HEK293 (cell line): ENCODE measurements around the gene STK16.
"Not testable (repeated sequence)": the region's sequence is repeated elsewhere in the genome, so short reads cannot be mapped to it uniquely, and the experiment has no call there.

Experiments
- CTCF ChIA-PET: fragments of 350-600 bp; formaldehyde crosslinking; extraction: SDS; loops from one replicate; lab custom pipeline; 2021; ENCODE audit warnings: antibody characterized with exemption; lab: Yijun Ruan, JAX
- POLR2A ChIA-PET: fragments of 300-600 bp; formaldehyde crosslinking; extraction: SDS; loops from one replicate; lab custom pipeline; 2020; ENCODE audit warnings: antibody characterized with exemption, inconsistent platforms; lab: Yijun Ruan, JAX
- H3K27ac ChIP-seq: fragments of 200-500 bp; sonication (Bioruptor generic); 2 replicates; pipeline ENCODE4 v1.5.1; 2014; ENCODE audit warnings: low read depth, low read length, control low read depth, inconsistent platforms; ENCODE audit errors: extremely low read depth
- H3K36me3 ChIP-seq, 2 experiments: fragments of 200-500 bp in 1 of 2; sonication (Bioruptor generic) in 1 of 2; 1 replicate in 1 of 2; 2 replicates in 1 of 2; pipeline ENCODE4 v1.5.1; 2014 to 2017; ENCODE audit warnings: inconsistent platforms in 2 of 2, low read length in 2 of 2; ENCODE audit not compliant: control insufficient read depth in 2 of 2, insufficient read depth in 1 of 2
- H3K4me1 ChIP-seq: fragments of 200-500 bp; sonication (Bioruptor generic); 2 replicates; pipeline ENCODE4 v1.5.1; 2014; ENCODE audit warnings: mild to moderate bottlenecking, low read length, inconsistent platforms; ENCODE audit not compliant: control insufficient read depth, insufficient read depth
- H3K4me3 ChIP-seq: 2 replicates; pipeline ENCODE4 v1.5.1; 2011; ENCODE audit warnings: low read depth, mild to moderate bottlenecking, control low read depth, low read length, moderate library complexity
- H3K9me3 ChIP-seq: fragments of 200-500 bp; sonication (Bioruptor generic); 2 replicates; pipeline ENCODE4 v1.5.1; 2014; ENCODE audit warnings: low read depth, low read length, inconsistent platforms; ENCODE audit not compliant: control insufficient read depth, insufficient read depth
- BCL11B ChIP-seq: fragments of 450-650 bp; formaldehyde crosslinking; IDR thresholded peaks from 2 replicates; pipeline ENCODE4 v1.5.1; 2016; ENCODE audit warnings: low read depth, missing biosample characterization, missing genetic modification characterization
- FEZF1 ChIP-seq: fragments of 450-650 bp; formaldehyde crosslinking; IDR thresholded peaks from 2 replicates; pipeline ENCODE4 v1.5.1; 2016; ENCODE audit warnings: missing biosample characterization, missing genetic modification characterization
- OSR2 ChIP-seq: fragments of 450-650 bp; formaldehyde crosslinking; IDR thresholded peaks from 2 replicates; pipeline ENCODE4 v1.5.1; 2016; ENCODE audit warnings: missing biosample characterization, missing genetic modification characterization
- ZBTB17 ChIP-seq: fragments of 450-650 bp; formaldehyde crosslinking; IDR thresholded peaks from 2 replicates; pipeline ENCODE4 v1.5.1; 2016; ENCODE audit warnings: missing biosample characterization, missing genetic modification characterization
- ZBTB8A ChIP-seq: fragments of 450-650 bp; formaldehyde crosslinking; IDR thresholded peaks from 2 replicates; pipeline ENCODE4 v1.5.1; 2016; ENCODE audit warnings: missing biosample characterization, missing genetic modification characterization
- ZIC2 ChIP-seq: fragments of 450-650 bp; formaldehyde crosslinking; IDR thresholded peaks from 2 replicates; pipeline ENCODE4 v1.5.1; 2016; ENCODE audit warnings: missing biosample characterization, missing genetic modification characterization
- ZNF423 ChIP-seq: fragments of 450-650 bp; formaldehyde crosslinking; IDR thresholded peaks from 2 replicates; pipeline ENCODE4 v1.5.1; 2016; ENCODE audit warnings: missing biosample characterization, missing genetic modification characterization
- ZNF501 ChIP-seq: fragments of 450-650 bp; formaldehyde crosslinking; IDR thresholded peaks from 2 replicates; pipeline ENCODE4 v1.5.1; 2016; ENCODE audit warnings: missing biosample characterization, missing genetic modification characterization
- ZNF561 ChIP-seq: fragments of 450-650 bp; IDR thresholded peaks from 2 replicates; pipeline ENCODE4 v1.5.1; 2018; ENCODE audit warnings: missing biosample characterization, missing genetic modification characterization, borderline replicate concordance
- ZNF596 ChIP-seq: fragments of 450-650 bp; IDR thresholded peaks from 2 replicates; pipeline ENCODE4 v1.5.0; 2018; ENCODE audit warnings: missing biosample characterization, mild to moderate bottlenecking, missing genetic modification characterization, moderate library complexity
- ZNF629 ChIP-seq: fragments of 450-650 bp; formaldehyde crosslinking; IDR thresholded peaks from 2 replicates; pipeline ENCODE4 v1.5.1; 2017; ENCODE audit warnings: missing biosample characterization, missing genetic modification characterization
- ZNF843 ChIP-seq: fragments of 450-650 bp; formaldehyde crosslinking; IDR thresholded peaks from 2 replicates; pipeline ENCODE4 v1.5.1; 2016; ENCODE audit warnings: missing biosample characterization, missing genetic modification characterization
- ZSCAN30 ChIP-seq: fragments of 450-650 bp; IDR thresholded peaks from 2 replicates; pipeline ENCODE4 v1.5.1; 2018; ENCODE audit warnings: missing biosample characterization, mild to moderate bottlenecking, missing genetic modification characterization, moderate library complexity
- TF ChIP-seq, protein P1 (sequence below): fragments of 450-650 bp; formaldehyde crosslinking; optimal IDR thresholded peaks from 2 replicates; pipeline ENCODE3; 2016; ENCODE audit warnings: missing biosample characterization, mild to moderate bottlenecking, missing genetic modification characterization
- TF ChIP-seq, protein P2 (sequence below): fragments of 450-650 bp; formaldehyde crosslinking; IDR thresholded peaks from 2 replicates; pipeline ENCODE4 v1.5.1; 2016; ENCODE audit warnings: missing biosample characterization, missing genetic modification characterization, borderline replicate concordance
- TF ChIP-seq, protein P3 (sequence below): fragments of 450-650 bp; IDR thresholded peaks from 2 replicates; pipeline ENCODE4 v1.5.1; 2018; ENCODE audit warnings: missing biosample characterization, mild to moderate bottlenecking, missing genetic modification characterization
- TF ChIP-seq, protein P4 (sequence below): fragments of 450-650 bp; formaldehyde crosslinking; IDR thresholded peaks from 2 replicates; pipeline ENCODE4 v1.5.1; 2016; ENCODE audit warnings: missing biosample characterization, missing genetic modification characterization
- TF ChIP-seq, protein P5 (sequence below): fragments of 450-650 bp; formaldehyde crosslinking; IDR thresholded peaks from 2 replicates; pipeline ENCODE4 v1.5.1; 2016; ENCODE audit warnings: missing biosample characterization, missing genetic modification characterization

STK16 gene

DNA sequence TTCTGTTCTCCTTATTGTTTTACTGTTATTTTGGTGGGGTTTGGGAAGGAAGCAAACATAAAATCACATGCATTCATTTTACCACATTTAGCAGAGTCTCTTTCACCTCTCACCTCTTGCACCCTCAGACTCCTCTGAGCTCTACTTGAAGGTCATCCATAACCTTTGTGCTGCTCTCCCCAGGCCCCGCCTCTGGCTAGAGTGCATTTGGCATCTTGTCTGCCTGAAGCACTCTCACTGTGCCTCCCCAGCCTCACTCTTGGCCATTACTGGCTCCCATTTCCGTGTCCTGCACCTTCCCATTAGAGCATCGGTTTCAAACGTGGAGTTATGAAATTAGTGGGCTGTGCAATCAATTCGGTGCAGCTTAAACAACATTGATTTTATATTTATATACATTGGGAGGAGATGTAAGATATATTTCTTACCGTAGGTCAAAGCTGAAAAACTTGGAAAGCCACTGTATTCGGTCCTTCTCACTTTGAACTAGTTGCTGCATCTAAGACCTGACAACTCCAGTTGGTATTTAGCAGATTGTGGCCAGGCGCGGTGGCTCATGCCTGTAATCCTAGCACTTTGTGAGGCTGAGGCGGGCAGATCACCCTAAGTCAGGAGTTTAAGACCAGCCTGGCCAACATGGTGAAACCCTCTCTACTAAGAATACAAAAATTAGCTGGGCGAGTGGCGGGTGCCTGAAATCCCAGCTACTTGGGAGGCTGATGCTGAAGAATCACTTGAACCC, 45.6 kb upstream of the STK16 start:
- H3K4me1 ChIP-seq: no peaks in the 10 kb centered on the region; the same call in 1 of the 2 replicates
- no peaks in the 10 kb centered on the region for H3K36me3 ChIP-seq
- no peak overlapping the region for H3K4me3 ChIP-seq
- POLR2A ChIA-PET: interaction anchor here (1.3 kb wide), 1 partner anchor 23 kb away, joined by 4 read pairs; the partner anchor contains the start of gene CNPPD1
- TF ChIP-seq ZNF561 (tag by site-specific recombination): no peak
- TF ChIP-seq, protein P1, sequence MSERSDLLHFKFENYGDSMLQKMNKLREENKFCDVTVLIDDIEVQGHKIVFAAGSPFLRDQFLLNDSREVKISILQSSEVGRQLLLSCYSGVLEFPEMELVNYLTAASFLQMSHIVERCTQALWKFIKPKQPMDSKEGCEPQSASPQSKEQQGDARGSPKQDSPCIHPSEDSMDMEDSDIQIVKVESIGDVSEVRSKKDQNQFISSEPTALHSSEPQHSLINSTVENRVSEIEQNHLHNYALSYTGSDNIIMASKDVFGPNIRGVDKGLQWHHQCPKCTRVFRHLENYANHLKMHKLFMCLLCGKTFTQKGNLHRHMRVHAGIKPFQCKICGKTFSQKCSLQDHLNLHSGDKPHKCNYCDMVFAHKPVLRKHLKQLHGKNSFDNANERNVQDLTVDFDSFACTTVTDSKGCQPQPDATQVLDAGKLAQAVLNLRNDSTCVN (tag by site-specific recombination): no peak
- TF ChIP-seq, protein P2, sequence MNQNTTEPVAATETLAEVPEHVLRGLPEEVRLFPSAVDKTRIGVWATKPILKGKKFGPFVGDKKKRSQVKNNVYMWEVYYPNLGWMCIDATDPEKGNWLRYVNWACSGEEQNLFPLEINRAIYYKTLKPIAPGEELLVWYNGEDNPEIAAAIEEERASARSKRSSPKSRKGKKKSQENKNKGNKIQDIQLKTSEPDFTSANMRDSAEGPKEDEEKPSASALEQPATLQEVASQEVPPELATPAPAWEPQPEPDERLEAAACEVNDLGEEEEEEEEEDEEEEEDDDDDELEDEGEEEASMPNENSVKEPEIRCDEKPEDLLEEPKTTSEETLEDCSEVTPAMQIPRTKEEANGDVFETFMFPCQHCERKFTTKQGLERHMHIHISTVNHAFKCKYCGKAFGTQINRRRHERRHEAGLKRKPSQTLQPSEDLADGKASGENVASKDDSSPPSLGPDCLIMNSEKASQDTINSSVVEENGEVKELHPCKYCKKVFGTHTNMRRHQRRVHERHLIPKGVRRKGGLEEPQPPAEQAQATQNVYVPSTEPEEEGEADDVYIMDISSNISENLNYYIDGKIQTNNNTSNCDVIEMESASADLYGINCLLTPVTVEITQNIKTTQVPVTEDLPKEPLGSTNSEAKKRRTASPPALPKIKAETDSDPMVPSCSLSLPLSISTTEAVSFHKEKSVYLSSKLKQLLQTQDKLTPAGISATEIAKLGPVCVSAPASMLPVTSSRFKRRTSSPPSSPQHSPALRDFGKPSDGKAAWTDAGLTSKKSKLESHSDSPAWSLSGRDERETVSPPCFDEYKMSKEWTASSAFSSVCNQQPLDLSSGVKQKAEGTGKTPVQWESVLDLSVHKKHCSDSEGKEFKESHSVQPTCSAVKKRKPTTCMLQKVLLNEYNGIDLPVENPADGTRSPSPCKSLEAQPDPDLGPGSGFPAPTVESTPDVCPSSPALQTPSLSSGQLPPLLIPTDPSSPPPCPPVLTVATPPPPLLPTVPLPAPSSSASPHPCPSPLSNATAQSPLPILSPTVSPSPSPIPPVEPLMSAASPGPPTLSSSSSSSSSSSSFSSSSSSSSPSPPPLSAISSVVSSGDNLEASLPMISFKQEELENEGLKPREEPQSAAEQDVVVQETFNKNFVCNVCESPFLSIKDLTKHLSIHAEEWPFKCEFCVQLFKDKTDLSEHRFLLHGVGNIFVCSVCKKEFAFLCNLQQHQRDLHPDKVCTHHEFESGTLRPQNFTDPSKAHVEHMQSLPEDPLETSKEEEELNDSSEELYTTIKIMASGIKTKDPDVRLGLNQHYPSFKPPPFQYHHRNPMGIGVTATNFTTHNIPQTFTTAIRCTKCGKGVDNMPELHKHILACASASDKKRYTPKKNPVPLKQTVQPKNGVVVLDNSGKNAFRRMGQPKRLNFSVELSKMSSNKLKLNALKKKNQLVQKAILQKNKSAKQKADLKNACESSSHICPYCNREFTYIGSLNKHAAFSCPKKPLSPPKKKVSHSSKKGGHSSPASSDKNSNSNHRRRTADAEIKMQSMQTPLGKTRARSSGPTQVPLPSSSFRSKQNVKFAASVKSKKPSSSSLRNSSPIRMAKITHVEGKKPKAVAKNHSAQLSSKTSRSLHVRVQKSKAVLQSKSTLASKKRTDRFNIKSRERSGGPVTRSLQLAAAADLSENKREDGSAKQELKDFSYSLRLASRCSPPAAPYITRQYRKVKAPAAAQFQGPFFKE (tag by site-specific recombination): no peak
- TF ChIP-seq ZBTB17 (tag by site-specific recombination): peak; percentile 24; the same call in 1 of the 2 replicates
- TF ChIP-seq, all 188 proteins: peak for 1
- CTCF ChIA-PET: interaction anchor here (0.6 to 0.7 kb wide), 2 partner anchors 95 to 669 kb away, joined by 3 read pairs; no protein-coding TSS in a partner anchor
- H3K27ac ChIP-seq: no peak overlapping the region
- no peaks in the 10 kb centered on the region for H3K9me3 ChIP-seq

DNA sequence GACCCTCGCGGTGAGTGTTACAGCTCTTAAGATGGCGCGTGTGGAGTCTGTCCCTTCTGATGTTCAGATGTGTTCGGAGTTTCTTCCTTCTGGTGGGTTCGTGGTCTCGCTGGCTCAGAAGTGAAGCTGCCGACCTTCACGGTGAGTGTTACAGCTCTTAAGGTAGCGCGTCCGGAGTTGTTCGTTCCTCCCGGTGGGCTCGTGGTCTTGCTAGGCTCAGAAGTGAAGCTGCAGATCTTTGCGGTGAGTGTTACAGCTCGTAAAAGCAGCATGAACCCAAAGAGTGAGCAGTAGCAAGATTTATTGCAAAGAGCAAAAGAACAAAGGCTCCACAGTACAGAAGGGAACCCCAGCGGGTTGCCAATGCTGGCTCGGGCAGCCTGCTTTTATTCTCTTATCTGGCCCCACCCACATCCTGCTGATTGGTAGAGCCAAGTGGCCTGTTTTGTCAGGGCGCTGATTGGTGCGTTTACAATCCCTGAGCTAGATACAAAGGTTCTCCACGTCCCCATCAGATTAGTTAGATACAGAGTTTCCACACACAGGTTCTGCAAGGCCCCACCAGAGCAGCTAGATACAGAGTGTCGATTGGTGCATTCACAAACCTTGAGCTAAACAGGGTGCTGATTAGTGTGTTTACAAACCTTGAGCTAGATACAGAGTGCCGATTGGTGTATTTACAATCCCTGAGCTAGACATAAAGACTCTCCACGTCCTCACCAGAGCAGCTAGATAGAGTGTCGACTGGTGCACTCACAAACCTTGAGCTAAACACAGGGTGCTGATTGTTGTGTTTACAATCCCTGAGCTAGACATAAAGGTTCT, 44.6 kb upstream of the STK16 start:
- POLR2A ChIA-PET: interaction anchor here (1.3 kb wide), 1 partner anchor 24 kb away, joined by 4 read pairs; the partner anchor contains the start of gene CNPPD1
- H3K4me3 ChIP-seq, H3K4me1 ChIP-seq, CTCF ChIA-PET, H3K27ac ChIP-seq, H3K36me3 ChIP-seq, H3K9me3 ChIP-seq: not testable (repeated sequence)
- peak; percentile 36 for TF ChIP-seq ZNF629 (tag by site-specific recombination)
- TF ChIP-seq ZSCAN30 (tag by site-specific recombination): peak; percentile 83
- peak; percentile 43; the same call in 1 of the 2 replicates for TF ChIP-seq ZBTB8A
- TF ChIP-seq BCL11B (tag by site-specific recombination): peak; percentile 42; the same call in 1 of the 2 replicates
- TF ChIP-seq FEZF1 (tag by site-specific recombination): peak; percentile 94
- peak; percentile 54; the same call in 1 of the 2 replicates for TF ChIP-seq ZNF596 (tag by site-specific recombination)
- TF ChIP-seq, protein P3, sequence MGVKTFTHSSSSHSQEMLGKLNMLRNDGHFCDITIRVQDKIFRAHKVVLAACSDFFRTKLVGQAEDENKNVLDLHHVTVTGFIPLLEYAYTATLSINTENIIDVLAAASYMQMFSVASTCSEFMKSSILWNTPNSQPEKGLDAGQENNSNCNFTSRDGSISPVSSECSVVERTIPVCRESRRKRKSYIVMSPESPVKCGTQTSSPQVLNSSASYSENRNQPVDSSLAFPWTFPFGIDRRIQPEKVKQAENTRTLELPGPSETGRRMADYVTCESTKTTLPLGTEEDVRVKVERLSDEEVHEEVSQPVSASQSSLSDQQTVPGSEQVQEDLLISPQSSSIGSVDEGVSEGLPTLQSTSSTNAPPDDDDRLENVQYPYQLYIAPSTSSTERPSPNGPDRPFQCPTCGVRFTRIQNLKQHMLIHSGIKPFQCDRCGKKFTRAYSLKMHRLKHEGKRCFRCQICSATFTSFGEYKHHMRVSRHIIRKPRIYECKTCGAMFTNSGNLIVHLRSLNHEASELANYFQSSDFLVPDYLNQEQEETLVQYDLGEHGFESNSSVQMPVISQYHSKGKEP (tag by site-specific recombination): peak; percentile 45; the same call in 1 of the 2 replicates
- TF ChIP-seq, protein P4, sequence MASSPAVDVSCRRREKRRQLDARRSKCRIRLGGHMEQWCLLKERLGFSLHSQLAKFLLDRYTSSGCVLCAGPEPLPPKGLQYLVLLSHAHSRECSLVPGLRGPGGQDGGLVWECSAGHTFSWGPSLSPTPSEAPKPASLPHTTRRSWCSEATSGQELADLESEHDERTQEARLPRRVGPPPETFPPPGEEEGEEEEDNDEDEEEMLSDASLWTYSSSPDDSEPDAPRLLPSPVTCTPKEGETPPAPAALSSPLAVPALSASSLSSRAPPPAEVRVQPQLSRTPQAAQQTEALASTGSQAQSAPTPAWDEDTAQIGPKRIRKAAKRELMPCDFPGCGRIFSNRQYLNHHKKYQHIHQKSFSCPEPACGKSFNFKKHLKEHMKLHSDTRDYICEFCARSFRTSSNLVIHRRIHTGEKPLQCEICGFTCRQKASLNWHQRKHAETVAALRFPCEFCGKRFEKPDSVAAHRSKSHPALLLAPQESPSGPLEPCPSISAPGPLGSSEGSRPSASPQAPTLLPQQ (tag by site-specific recombination): 0 out of 2 replicates have a peak, but pooled peaks have one; percentile 19
- TF ChIP-seq ZNF501 (tag by site-specific recombination): peak; percentile 81; the same call in 1 of the 2 replicates
- TF ChIP-seq OSR2 (tag by site-specific recombination): peak; percentile 79
- peak; percentile 71 for TF ChIP-seq ZIC2
- TF ChIP-seq, protein P5, sequence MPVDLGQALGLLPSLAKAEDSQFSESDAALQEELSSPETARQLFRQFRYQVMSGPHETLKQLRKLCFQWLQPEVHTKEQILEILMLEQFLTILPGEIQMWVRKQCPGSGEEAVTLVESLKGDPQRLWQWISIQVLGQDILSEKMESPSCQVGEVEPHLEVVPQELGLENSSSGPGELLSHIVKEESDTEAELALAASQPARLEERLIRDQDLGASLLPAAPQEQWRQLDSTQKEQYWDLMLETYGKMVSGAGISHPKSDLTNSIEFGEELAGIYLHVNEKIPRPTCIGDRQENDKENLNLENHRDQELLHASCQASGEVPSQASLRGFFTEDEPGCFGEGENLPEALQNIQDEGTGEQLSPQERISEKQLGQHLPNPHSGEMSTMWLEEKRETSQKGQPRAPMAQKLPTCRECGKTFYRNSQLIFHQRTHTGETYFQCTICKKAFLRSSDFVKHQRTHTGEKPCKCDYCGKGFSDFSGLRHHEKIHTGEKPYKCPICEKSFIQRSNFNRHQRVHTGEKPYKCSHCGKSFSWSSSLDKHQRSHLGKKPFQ (tag by site-specific recombination): peak; percentile 62
- 0 out of 2 replicates have a peak, but pooled peaks have one; percentile 44 for TF ChIP-seq ZNF843
- peak; percentile 27; the same call in 1 of the 2 replicates for TF ChIP-seq ZNF423
